ENCODE results near the gene CERKL.

CERKL gene

DNA sequence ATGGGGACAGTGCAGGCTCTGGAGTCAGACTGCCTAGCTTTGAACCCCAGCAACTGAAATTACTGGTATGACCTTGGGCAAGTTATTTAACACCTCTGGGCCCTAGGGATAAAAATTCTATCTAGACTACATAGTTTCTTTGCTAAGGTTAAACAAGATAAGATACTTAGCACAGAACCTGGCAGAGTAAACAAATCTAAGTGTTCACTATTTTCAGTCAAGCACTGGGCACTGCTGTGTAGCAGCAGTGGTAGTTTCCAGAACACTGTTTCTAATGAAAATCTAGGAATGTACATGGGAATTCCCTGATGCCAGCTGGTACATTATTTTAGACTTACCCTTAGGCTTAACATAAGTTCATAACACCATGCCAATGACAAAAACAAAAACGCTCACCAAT is 17.2 kb downstream of the CERKL start:
- Mint-ChIP-seq H3K27me3 (peaks cover 51% of the 10 kb centered on the region), H3K27ac (ENCODE audit: low read depth) (no peak overlapping the region), H3K4me3 (no peak overlapping the region)

DNA sequence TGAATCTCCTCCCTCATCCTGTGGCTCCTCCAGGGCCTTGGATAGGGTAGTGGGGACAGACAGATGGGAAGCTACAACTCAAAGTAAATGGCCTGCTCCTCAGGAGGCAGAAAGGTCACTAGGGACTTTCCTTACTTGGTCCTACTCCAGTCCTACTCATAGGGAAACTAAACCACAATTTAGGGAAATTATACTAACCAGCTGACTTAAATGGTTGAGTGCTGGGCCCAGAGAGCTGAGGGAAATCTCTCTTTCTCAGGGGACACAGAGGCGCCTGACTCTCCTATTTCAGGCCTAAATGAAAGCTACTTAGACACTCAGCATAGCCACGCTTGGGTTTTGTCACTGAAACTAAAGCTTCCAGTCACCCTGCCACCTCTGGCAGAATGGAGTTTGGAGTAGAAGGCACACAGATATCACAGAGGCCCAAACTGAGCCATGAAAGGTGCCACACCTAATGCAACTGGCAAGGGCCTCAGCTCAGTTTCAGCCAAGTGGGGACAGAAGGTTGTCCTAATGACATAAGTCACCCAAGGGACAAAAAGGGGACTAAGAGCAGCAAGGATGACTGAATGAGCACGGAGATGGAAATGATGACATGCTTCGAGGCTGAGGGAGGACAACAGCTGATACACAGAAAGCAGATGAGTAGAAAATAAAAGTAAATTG is 24.0 kb downstream of the CERKL start:
- ATAC-seq (replicated peaks; ENCODE audit: extremely low read depth, poor library complexity, severe bottlenecking) (no peak), DNase-seq (ENCODE audit: low spot score in 2 of 2) (no peak)
- no peak overlapping the region for H3K27ac Mint-ChIP-seq (ENCODE audit: low read depth)
- H3K4me1 Mint-ChIP-seq = no peaks in the 10 kb centered on the region
- no peaks in the 10 kb centered on the region for H3K9me3 Mint-ChIP-seq
- peaks cover 26% of the 10 kb centered on the region for H3K27me3 Mint-ChIP-seq
- no peaks in the 10 kb centered on the region for H3K36me3 Mint-ChIP-seq (ENCODE audit: insufficient read depth)
- no peak overlapping the region for H3K4me3 Mint-ChIP-seq

More for the DNA sequence above, 17.2 kb downstream of the CERKL start:
- DNase-seq (ENCODE audit: low spot score in 2 of 2) = no peak
- H3K4me1 Mint-ChIP-seq = no peaks in the 10 kb centered on the region
- H3K9me3 Mint-ChIP-seq = no peaks in the 10 kb centered on the region
- peaks cover 1% of the 10 kb centered on the region for H3K36me3 Mint-ChIP-seq (ENCODE audit: insufficient read depth)
- no peak for ATAC-seq (replicated peaks; ENCODE audit: extremely low read depth, poor library complexity, severe bottlenecking)

DNA sequence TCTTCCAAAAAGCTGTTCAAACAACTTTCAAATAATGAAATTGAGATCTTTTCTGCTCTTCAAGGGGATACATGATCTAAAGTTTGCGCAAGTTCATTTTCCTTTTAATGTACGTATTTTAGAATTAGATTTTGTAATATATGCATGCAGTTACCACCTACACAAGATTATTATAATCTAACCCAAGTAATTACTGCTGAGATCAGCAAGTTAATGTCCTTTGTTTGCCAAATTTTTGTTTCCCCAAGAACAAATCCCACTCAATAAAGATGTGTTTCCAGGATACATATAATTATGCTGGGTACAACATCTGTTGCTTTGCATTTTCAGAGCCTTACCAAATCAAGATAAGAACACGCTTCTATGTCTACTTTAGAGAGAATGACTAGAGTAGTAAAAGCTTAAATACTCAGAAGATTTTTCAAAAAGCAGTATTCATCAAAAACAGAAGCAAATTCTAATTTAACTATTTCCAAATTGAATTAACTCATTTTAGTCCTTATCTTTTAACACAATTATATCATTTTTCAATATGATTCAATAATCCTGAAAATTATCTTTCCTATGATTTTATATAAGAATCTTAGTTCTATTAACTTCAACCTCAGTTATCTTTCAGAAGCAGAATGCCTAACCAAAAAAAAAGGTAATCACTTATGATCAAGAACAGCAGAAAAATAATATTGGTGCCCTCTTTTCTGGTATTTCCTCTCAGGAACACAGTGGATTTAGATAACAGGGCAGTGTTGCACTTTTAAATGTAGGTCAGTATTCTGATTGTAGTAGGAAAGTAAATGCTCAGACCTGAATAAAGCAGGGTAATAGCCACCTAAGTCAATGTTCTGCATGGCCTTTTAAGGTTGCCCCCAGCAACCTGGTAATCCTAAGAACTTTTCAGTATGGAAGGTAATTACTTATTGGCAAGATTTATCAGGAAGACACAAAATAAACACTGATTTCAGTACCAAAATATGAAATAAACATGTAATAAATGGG is 28.0 kb downstream of the CERKL start:
- H3K4me1 Mint-ChIP-seq = no peaks in the 10 kb centered on the region
- H3K4me3 Mint-ChIP-seq = no peak overlapping the region
- DNase-seq (ENCODE audit: low spot score in 2 of 2) = no peak
- ATAC-seq (replicated peaks; ENCODE audit: extremely low read depth, poor library complexity, severe bottlenecking) = no peak
- H3K36me3 Mint-ChIP-seq (ENCODE audit: insufficient read depth) = peaks cover 2% of the 10 kb centered on the region
- H3K27ac Mint-ChIP-seq (ENCODE audit: low read depth) = no peak overlapping the region
- H3K27me3 Mint-ChIP-seq = peaks cover 44% of the 10 kb centered on the region
- H3K9me3 Mint-ChIP-seq = no peaks in the 10 kb centered on the region

DNA sequence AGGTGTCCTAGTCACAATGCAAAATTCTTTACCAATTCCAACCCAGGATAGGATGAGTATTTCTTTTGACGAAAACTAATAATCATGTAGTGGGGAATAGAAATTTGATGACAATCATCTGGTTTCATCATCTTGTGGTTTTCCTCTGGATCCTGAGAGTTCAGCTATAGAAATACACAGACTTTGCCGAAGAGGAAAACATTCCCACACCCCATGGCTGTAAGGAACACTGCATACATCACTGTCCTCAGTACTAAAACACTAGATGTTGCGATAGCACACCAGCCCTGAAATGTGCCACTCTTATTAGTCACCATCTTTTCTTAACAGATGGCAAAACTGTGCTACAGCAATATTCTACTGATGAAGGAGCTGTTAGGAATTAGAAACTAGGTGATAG is 29.4 kb downstream of the CERKL start:
- no peak for DNase-seq (ENCODE audit: low spot score in 2 of 2)
- no peak for ATAC-seq (replicated peaks; ENCODE audit: extremely low read depth, poor library complexity, severe bottlenecking)

DNA sequence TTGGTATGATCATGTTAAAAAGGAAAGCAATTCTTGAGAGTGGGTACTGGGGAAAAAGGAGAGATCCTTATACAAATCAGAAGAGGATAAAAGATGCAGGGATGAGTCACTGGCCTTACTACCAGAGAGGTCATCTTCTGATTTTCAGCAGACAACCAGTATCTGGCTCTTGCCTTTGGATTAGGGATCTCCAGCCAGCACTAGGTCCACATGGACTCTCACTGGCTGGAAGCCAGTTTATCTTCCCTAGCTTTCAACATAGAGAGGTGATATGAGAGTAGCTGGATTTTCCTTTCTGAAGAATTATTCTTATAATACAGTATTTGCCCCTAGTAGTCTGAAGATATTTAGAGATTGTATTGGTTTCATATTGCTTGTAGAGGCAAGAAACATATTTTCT is 30.2 kb downstream of the CERKL start:
- ATAC-seq (replicated peaks; ENCODE audit: extremely low read depth, poor library complexity, severe bottlenecking) = no peak
- DNase-seq (ENCODE audit: low spot score in 2 of 2) = no peak
- Mint-ChIP-seq H3K4me3 (no peak overlapping the region), H3K27ac (ENCODE audit: low read depth) (no peak overlapping the region), H3K4me1 (no peaks in the 10 kb centered on the region), H3K36me3 (ENCODE audit: insufficient read depth) (peaks cover 2% of the 10 kb centered on the region), H3K9me3 (no peaks in the 10 kb centered on the region), H3K27me3 (peaks cover 51% of the 10 kb centered on the region)

More for the DNA sequence above, 29.4 kb downstream of the CERKL start:
- Mint-ChIP-seq H3K36me3 (ENCODE audit: insufficient read depth) (peaks cover 2% of the 10 kb centered on the region), H3K27me3 (peaks cover 44% of the 10 kb centered on the region), H3K27ac (ENCODE audit: low read depth) (no peak overlapping the region), H3K4me3 (no peak overlapping the region), H3K4me1 (no peaks in the 10 kb centered on the region), H3K9me3 (no peaks in the 10 kb centered on the region)

DNA sequence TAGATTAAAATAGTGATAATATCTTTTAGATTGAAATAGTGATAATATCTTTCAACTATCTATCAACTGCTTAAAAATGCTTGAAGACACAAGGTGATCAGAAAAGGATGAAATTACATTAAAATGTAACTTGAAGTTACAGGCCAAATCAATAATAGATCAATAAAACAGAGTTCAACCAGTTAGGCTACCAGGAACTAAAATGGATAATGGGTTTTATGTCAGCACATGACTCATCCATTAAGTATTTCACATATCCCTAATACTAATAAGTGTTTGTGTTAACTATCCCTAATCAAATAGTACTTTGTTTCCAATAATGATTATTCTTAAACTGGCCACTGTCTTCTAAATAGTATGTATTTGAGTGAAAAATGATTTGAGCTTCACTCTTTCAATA is 33.7 kb downstream of the CERKL start:
- Mint-ChIP-seq H3K36me3 (ENCODE audit: insufficient read depth) (peaks cover 2% of the 10 kb centered on the region), H3K27me3 (peaks cover 66% of the 10 kb centered on the region), H3K27ac (ENCODE audit: low read depth) (no peak overlapping the region), H3K9me3 (no peaks in the 10 kb centered on the region), H3K4me1 (no peaks in the 10 kb centered on the region), H3K4me3 (no peak overlapping the region)
- ATAC-seq (replicated peaks; ENCODE audit: extremely low read depth, poor library complexity, severe bottlenecking) (no peak), DNase-seq (ENCODE audit: low spot score in 2 of 2) (no peak)

DNA sequence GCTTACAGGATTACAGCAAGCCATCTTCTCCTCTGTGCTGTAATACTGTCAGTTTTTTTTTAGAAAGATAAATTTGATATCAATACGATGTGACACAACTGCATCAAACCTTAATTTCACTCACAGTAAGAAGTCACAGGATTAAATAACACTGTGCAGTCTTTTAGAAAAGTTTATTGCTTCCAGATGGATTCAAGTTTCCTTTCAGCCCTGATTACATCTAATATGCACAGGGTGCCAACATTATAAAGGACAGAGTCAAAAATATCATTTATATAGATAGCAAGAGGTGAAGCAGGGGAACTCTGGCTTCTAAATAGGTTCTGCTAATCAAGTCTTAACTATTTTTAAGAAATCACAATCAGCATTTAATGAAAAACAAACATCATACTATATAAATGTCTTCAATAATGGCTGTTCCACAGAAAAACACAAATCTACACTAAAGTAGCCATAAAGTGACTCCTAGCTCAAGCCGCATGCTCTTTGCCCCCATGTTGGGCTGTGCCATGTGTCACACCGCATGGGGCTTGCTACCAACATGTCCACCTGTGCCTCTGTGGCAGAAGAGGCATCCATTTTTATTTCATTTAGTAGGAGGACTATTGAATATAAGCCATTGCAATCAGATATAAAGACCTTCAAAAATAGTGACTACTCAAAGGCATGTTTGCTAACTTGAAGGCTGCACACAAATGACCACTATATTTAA is 35.0 kb downstream of the CERKL start:
- Mint-ChIP-seq H3K9me3 (no peaks in the 10 kb centered on the region), H3K4me3 (no peak overlapping the region), H3K27ac (ENCODE audit: low read depth) (no peak overlapping the region), H3K36me3 (ENCODE audit: insufficient read depth) (no peaks in the 10 kb centered on the region), H3K27me3 (peaks cover 66% of the 10 kb centered on the region), H3K4me1 (no peaks in the 10 kb centered on the region)
- no peak for DNase-seq (ENCODE audit: low spot score in 2 of 2)
- ATAC-seq (replicated peaks; ENCODE audit: extremely low read depth, poor library complexity, severe bottlenecking) = no peak

DNA sequence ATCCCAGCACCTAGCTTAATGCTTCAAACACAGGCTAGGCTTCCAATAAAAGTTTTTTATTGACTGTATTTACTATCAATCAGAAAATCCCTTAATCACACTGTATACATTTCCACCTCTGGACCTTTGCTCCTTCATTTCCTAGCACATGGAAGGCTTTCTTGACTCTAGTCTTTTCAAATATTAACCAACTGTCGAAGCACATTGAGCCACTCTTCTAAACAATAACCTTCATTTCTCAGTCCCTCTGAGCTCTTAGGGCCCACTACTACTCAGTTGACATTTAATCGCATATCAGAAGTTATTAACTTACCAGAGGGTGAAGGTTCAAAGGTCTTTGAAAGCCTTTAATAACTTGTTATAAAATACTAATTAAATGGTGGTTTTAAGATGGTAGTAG is 37.4 kb downstream of the CERKL start:
- DNase-seq (ENCODE audit: low spot score in 2 of 2) = no peak
- no peaks in the 10 kb centered on the region for H3K36me3 Mint-ChIP-seq (ENCODE audit: insufficient read depth)
- H3K4me3 Mint-ChIP-seq = no peak overlapping the region
- H3K9me3 Mint-ChIP-seq = no peaks in the 10 kb centered on the region
- ATAC-seq (replicated peaks; ENCODE audit: extremely low read depth, poor library complexity, severe bottlenecking) = no peak
- H3K27me3 Mint-ChIP-seq = peaks cover 56% of the 10 kb centered on the region
- no peaks in the 10 kb centered on the region for H3K4me1 Mint-ChIP-seq
- H3K27ac Mint-ChIP-seq (ENCODE audit: low read depth) = no peak overlapping the region

DNA sequence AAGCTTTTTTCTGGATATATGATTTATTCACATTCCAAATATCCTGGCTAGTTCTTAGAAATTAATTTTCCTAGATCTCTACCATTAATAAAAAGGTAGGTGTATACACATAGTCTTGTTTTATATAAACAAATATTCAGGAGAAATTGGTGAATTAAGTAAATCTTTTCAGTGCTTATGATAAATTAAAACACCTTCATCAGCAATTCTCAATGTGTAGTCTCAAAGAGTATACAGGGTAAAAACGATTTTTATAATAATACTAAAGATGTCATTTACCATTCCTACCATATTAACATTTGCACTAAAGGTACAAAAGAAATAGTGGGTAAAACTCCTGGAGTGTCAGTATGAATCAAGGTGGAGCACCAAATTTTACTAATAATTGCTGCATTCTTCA is 40.2 kb downstream of the CERKL start:
- peaks cover 37% of the 10 kb centered on the region for H3K27me3 Mint-ChIP-seq
- H3K9me3 Mint-ChIP-seq = no peaks in the 10 kb centered on the region
- H3K36me3 Mint-ChIP-seq (ENCODE audit: insufficient read depth) = peaks cover 2% of the 10 kb centered on the region
- no peak overlapping the region for H3K27ac Mint-ChIP-seq (ENCODE audit: low read depth)
- no peak overlapping the region for H3K4me3 Mint-ChIP-seq
- ATAC-seq (replicated peaks; ENCODE audit: extremely low read depth, poor library complexity, severe bottlenecking) (no peak), DNase-seq (ENCODE audit: low spot score in 2 of 2) (no peak)
- H3K4me1 Mint-ChIP-seq = no peaks in the 10 kb centered on the region

DNA sequence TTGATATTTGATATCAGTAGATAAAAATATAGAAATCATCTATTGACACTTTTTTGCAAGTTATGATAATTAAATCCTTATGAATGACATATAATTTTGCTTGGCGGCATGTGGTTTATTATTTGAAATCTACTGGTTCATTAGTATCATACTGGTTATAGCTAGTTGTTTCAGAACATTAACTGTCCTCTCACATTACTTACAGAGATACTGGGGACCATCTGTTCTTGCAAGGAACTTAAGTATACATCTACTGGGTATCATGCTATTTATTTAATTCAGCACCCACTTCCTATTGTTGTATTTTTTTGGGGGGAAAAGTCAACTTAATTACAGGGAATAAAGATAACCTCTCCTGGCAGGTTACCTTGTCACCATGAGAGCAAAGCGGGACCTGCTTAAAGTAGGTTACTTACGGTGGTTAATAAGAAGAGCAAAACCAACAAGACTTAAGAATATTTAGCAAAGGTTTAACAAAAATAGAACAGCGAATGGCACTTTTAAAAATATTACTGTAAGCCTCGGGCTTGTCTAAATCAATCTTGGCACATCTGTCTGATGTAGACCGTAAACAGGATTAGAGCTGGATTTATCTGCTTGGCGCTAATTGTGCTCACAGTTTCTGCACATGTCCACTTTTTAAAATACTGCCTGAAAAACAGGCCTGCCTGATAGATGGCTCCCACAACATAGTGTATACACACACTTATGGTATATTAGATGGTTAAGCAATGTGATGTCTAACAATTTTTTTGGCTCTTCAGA is 41.8 kb downstream of the CERKL start:
- H3K9me3 Mint-ChIP-seq = no peaks in the 10 kb centered on the region
- no peak for DNase-seq (ENCODE audit: low spot score in 2 of 2)
- H3K27ac Mint-ChIP-seq (ENCODE audit: low read depth) = no peak overlapping the region
- peaks cover 2% of the 10 kb centered on the region for H3K36me3 Mint-ChIP-seq (ENCODE audit: insufficient read depth)
- no peak overlapping the region for H3K4me3 Mint-ChIP-seq
- no peak for ATAC-seq (replicated peaks; ENCODE audit: extremely low read depth, poor library complexity, severe bottlenecking)
- H3K27me3 Mint-ChIP-seq = peaks cover 36% of the 10 kb centered on the region
- H3K4me1 Mint-ChIP-seq = no peaks in the 10 kb centered on the region

DNA sequence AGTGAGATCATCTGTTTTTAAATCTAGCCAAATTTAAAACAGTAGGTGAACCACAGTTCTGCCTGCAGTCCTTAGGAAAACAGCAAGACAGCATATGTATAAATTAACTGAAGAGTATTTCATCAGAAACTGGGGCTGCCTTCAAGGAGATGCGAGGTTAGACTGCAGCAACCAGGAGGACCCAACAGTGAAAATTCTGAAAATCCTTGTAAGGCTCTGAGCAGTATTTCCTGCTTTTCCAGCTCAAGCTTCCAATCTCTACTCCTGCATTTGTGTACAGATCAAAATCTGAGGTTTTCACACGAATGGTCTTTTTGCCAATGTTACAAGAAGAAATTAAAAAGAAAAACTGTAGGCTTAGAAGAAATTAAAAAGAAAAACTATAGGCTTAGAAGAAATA is 43.7 kb downstream of the CERKL start:
- H3K27me3 Mint-ChIP-seq = peaks cover 22% of the 10 kb centered on the region
- H3K9me3 Mint-ChIP-seq = no peaks in the 10 kb centered on the region
- peaks cover 2% of the 10 kb centered on the region for H3K36me3 Mint-ChIP-seq (ENCODE audit: insufficient read depth)
- peaks cover 1% of the 10 kb centered on the region for H3K4me1 Mint-ChIP-seq
- H3K4me3 Mint-ChIP-seq = no peak overlapping the region
- no peak for ATAC-seq (replicated peaks; ENCODE audit: extremely low read depth, poor library complexity, severe bottlenecking)
- DNase-seq (ENCODE audit: low spot score in 2 of 2) = no peak
- no peak overlapping the region for H3K27ac Mint-ChIP-seq (ENCODE audit: low read depth)
